ENCODE measurements around the gene COMMD1.
"Not testable (repeated sequence)": the region's sequence is repeated elsewhere in the genome, so short reads cannot be mapped to it uniquely, and the experiment has no call there.

DNA sequence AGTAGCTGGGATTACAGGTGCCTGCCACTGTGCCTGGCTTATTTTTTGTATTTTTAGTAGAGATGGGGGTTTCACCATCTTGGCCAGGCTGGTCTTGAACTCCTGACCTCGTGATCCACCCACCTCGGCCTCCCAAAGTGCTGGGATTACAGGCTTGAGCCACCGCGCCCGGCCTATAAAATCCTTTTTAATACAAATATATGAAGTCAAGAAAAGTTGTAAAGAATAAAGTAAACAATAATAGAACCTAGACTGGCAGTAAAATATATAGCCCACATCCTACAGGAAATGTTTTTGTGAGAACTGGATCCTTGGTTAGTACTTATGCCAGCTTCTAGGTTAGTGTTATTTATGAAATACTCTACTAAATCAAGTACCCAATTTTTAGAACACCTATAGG lies 99.0 kb downstream of the COMMD1 start:
- TF ChIP-seq POLR2A (IDR thresholded peaks at IDR 0.05; ENCODE audit: low read length); GATA1 (IDR thresholded peaks at IDR 0.05; ENCODE audit: low read depth, low read length): not testable (repeated sequence)
